Right lobe of liver (tissue), 6 donors: ENCODE results near the gene THBS4. TPM values are rescaled to one million over a fixed set of nuclear protein-coding genes. Genes with fewer than 3 reads are reported as not detected.

Experiments
- ATAC-seq, 4 donors: fragments of 200-7000 bp; cut with Tn5 transposase; one replicate each; pipeline ENCODE4 v1.9.1; 2020; ENCODE audit warnings: mild to moderate bottlenecking in 4 of 4, moderate library complexity in 4 of 4
- DNase-seq, 3 donors: peaks; one replicate each; pipeline ENCODE4 v3.0.0-alpha.2; 2020
- H3K27ac ChIP-seq, 3 donors: fragments of 200-600 bp; one replicate each; pipeline ENCODE4 v1.8.0; 2022
- H3K27me3 ChIP-seq, 2 donors: fragments of 200-600 bp; one replicate each; pipeline ENCODE4 v1.8.0; 2022
- H3K36me3 ChIP-seq, 4 donors: fragments of 200-600 bp; sonication (generic) in 1 of 4; one replicate each; pipeline versions ENCODE4 v1.5.1 to v1.8.0; 2017 to 2022; ENCODE audit warnings: control low read depth in 1 of 4
- H3K4me1 ChIP-seq, 4 donors: fragments of 200-600 bp; sonication (generic) in 1 of 4; one replicate each; pipeline versions ENCODE4 v1.5.1 to v1.8.0; 2017 to 2022; ENCODE audit warnings: control low read depth in 1 of 4
- H3K4me3 ChIP-seq, 3 donors: fragments of 200-600 bp; one replicate each; pipeline ENCODE4 v1.8.0; 2022
- H3K9me3 ChIP-seq, 4 donors: fragments of 200-600 bp; sonication (generic) in 1 of 4; one replicate each; pipeline versions ENCODE4 v1.5.1 to v1.8.0; 2017 to 2022; ENCODE audit warnings: control low read depth in 1 of 4
- POLR2A ChIP-seq: fragments of 450-650 bp; IDR thresholded peaks from one replicate; pipeline ENCODE4 v1.6.1; 2017; ENCODE audit warnings: antibody characterized with exemption, mild to moderate bottlenecking
- WGBS: methylation state at CpG from one replicate; pipeline ENCODE4 v1.1.6; 2018; ENCODE audit warnings: low coverage, low lambda C conversion rate; ENCODE audit not compliant: insufficient coverage; ENCODE audit errors: missing lambda C conversion rate; 5-methylcytosine and 5-hydroxymethylcytosine counted together
- intact Hi-C, 2 donors: fragments of 100-400 bp; cut with DNase I; formaldehyde crosslinking; loops; one replicate each; pipeline versions ENCODE4 v1.11.2 to v1.14.1; 2022
- total RNA-seq, 6 experiments: library from RNA; depleted of rRNA in 2 of 6; stranded (reverse); fragments of >200 nt in 2 of 6; fragmentation: NEBNext Ultra II Directional in 3 of 6; extraction: Animal tissue kit (Norgen Biotek cat#: 25700) in 3 of 6; gene quantifications; one replicate each; pipeline versions ENCODE4 v1.1.0 to v1.2.4, GENCODE V29; 2016 to 2023
- TF ChIP-seq, protein P1 (sequence below), 4 donors: fragments of 200-600 bp in 3 of 4; fragments of 450-650 bp in 1 of 4; IDR thresholded peaks; one replicate each; pipeline versions ENCODE4 v1.5.1 to v1.8.0; 2016 to 2022; ENCODE audit warnings: antibody characterized with exemption in 4 of 4, mild to moderate bottlenecking in 2 of 4
- donor health status: DM: no; HTN: yes; CAD: no.
- donor health status: DM: no; HTN: no; CAD: no.
- donor health status: DM: no; HTN: no; CAD: no.
- donor health status: DM: no; HTN: yes; CAD: no.
- donor health status: DM: no; HTN: yes; CAD: no.

THBS4 gene
- total RNA-seq, 6 experiments from 2014 or later, result 0.24 to 0.37 TPM; not detected in 4

DNA sequence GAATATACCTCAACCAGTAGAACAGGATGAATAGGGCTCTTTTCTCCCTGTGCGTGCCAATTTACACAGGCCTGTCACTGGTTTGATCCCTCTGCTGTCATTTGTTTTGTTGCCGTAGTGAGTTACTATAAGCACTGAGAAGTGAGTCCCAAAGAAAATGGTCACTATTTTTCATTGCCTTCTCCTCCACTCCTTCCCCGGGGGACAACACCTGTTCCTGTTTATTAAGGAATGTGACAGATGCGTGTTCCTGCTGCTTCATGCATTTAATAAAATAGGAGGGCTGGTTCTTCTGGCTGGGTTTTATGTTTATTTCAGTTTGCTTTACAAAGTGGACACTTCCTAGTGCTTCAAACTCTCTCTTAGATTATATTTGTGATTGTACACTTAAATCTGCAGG, 6.4 kb downstream of the THBS4 start:
- 71% methylated on average over 3 of the region's 4 CpGs for WGBS
- ATAC-seq (no peak), DNase-seq (no peak)
- Histone ChIP-seq H3K36me3 (no peaks in the 10 kb centered on the region), H3K27ac (no peak overlapping the region), H3K9me3 (no peaks in the 10 kb centered on the region), H3K4me3 (no peak overlapping the region), H3K27me3 (no peaks in the 10 kb centered on the region), H3K4me1 (no peaks in the 10 kb centered on the region)
- intact Hi-C loops, result no loop called here
- TF ChIP-seq, protein P1, sequence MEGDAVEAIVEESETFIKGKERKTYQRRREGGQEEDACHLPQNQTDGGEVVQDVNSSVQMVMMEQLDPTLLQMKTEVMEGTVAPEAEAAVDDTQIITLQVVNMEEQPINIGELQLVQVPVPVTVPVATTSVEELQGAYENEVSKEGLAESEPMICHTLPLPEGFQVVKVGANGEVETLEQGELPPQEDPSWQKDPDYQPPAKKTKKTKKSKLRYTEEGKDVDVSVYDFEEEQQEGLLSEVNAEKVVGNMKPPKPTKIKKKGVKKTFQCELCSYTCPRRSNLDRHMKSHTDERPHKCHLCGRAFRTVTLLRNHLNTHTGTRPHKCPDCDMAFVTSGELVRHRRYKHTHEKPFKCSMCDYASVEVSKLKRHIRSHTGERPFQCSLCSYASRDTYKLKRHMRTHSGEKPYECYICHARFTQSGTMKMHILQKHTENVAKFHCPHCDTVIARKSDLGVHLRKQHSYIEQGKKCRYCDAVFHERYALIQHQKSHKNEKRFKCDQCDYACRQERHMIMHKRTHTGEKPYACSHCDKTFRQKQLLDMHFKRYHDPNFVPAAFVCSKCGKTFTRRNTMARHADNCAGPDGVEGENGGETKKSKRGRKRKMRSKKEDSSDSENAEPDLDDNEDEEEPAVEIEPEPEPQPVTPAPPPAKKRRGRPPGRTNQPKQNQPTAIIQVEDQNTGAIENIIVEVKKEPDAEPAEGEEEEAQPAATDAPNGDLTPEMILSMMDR (IDR thresholded peaks at IDR 0.05), result no peak
- TF ChIP-seq POLR2A, result no peak

DNA sequence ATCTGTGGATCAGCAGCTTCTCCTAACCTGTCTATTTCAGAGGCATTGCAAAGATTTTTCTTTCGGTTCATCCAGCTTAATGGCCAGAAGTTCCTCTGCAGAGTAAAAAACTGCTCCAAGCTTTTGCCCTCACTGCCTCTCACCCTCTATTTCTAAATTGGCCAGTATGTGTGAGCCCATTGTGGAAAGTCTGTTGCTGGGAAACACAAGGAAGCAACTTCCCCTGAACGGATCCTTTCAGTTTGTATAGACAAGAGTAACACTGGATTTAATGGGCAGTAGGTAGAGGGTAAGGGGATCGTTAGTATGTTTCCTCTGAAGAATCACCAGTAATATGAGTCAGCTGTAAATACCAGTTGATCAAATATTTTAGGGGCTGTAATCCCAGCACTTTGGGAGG, 7.2 kb downstream of the THBS4 start:
- Histone ChIP-seq H3K27me3 (no peaks in the 10 kb centered on the region), H3K4me1 (no peaks in the 10 kb centered on the region), H3K36me3 (no peaks in the 10 kb centered on the region), H3K4me3 (no peak overlapping the region), H3K9me3 (no peaks in the 10 kb centered on the region), H3K27ac (no peak overlapping the region)
- no peak for DNase-seq
- intact Hi-C loops, result no loop called here
- no peak for ATAC-seq
- TF ChIP-seq, protein P1 (IDR thresholded peaks at IDR 0.05), result no peak
- TF ChIP-seq POLR2A, result no peak
- WGBS, result 54% methylated on average over 3 of the region's 3 CpGs

DNA sequence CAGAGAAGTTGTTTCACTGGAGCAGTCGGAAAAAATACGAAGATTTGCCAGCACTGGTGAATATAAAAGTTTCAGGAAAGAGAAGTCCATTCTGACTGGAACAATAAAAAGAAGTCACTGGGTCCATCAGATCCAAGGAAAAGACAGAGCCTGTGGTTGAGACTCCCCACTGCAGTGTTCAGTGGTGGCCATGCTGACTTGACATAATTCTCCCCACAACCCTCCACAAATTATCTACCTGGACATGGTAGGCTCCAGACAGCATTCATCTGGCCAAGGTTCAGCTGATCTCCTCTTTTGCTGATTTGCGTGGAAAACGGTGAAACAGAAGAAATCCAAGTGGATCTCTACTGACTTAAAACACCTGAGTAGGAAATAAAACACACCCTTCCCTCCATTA, 8.0 kb downstream of the THBS4 start:
- intact Hi-C loops, result no loop called here
- 83% methylated on average over 4 of the region's 4 CpGs for WGBS

DNA sequence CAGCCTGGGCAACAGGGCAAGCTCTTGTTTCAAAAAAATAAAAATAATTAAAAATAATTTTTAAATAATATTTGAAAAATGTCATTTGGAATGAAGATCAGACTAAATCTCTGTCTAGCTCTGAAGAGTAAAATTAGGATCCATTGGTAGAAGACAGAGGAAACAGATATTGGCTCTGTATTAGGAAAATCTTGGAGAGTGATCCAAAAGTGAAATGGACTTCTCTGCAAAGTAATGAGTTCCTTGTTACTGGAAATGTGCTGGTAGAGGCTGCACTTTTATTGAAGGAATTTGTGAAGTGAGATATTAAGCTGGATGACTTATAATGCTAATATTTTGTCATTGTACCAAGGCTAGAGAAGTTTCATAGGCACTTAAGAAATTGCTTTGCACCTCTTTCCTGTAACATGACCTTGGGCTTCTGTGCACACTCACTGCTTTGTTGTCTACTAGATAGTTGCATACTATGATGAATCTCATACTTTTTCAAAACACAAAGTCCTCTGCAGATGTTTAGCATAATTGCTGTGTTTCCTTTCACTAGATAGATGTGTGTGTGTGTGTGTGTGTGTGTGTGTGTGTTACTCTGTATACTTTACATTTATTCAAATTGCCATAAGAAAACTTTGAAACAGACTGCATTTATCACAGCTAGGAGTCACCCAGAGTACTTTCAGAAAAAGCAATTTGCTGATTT, 13.1 kb downstream of the THBS4 start:
- intact Hi-C loops, result no loop called here
- no peak overlapping the region for H3K27ac ChIP-seq
- DNase-seq, result no peak
- no peak overlapping the region for H3K4me3 ChIP-seq
- no peaks in the 10 kb centered on the region for H3K36me3 ChIP-seq
- no peaks in the 10 kb centered on the region for H3K9me3 ChIP-seq
- no peaks in the 10 kb centered on the region for H3K4me1 ChIP-seq
- no peaks in the 10 kb centered on the region for H3K27me3 ChIP-seq
- no peak for ATAC-seq
- TF ChIP-seq, protein P1 (IDR thresholded peaks at IDR 0.05), result no peak
- TF ChIP-seq POLR2A, result no peak

More for the DNA sequence above, 8.0 kb downstream of the THBS4 start:
- no peaks in the 10 kb centered on the region for H3K9me3 ChIP-seq
- no peak overlapping the region for H3K27ac ChIP-seq
- no peak overlapping the region for H3K4me3 ChIP-seq
- no peaks in the 10 kb centered on the region for H3K27me3 ChIP-seq
- ATAC-seq, result no peak
- no peaks in the 10 kb centered on the region for H3K36me3 ChIP-seq
- no peak for TF ChIP-seq POLR2A
- TF ChIP-seq, protein P1 (IDR thresholded peaks at IDR 0.05), result no peak
- no peak for DNase-seq
- no peaks in the 10 kb centered on the region for H3K4me1 ChIP-seq

DNA sequence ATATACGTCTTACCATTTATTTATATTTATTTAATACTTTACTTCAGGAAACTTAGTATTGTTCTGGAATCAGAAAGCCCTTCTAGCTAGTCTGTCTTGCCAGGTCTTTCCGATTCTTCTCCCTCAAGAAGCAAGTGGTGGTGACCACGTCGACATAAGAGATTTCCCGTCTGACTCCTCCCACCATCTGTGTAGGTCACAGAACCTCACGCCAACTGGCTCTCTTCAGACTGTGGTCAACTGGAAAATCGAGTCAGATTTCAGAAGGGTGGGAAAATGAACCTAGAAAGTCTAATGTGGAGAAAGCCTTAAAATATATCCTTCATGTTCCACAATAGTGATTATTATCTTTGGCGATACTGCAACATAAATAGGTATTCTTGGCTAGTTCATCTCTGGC, 17.3 kb downstream of the THBS4 start:
- H3K4me3 ChIP-seq, result no peak overlapping the region
- H3K4me1 ChIP-seq, result no peaks in the 10 kb centered on the region
- H3K36me3 ChIP-seq, result no peaks in the 10 kb centered on the region
- H3K27me3 ChIP-seq, result no peaks in the 10 kb centered on the region
- WGBS, result 75% methylated on average over 8 of the region's 8 CpGs
- ATAC-seq, result no peak
- DNase-seq, result no peak
- intact Hi-C loops, result no loop called here
- no peak overlapping the region for H3K27ac ChIP-seq
- TF ChIP-seq, protein P1 (IDR thresholded peaks at IDR 0.05), result no peak
- TF ChIP-seq POLR2A, result no peak
- no peaks in the 10 kb centered on the region for H3K9me3 ChIP-seq
